Measurements from ENCODE around the gene AGER.

Gene AGER

DNA sequence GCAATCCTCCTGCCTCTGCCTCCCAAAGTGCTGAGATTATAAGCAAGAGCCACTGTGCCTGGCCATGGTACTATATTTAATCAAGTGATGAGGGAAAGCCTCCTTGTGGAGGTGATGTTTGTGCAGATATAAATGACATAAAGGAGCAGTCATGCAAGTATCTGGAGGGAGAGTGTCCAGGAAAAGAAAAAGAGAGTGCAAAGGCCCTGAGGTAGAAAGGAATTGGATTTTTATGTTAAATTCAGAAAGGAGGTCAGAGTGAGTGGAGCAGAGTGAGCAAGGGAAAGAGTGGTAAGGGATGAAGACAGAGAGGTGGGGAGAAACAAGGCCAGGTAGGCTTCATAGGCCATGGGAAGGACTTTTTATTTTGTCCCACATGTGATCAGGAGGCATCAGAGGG, 46.6 kb downstream of the AGER start:
- H3K27ac ChIP-seq = no peak overlapping the region
- TF ChIP-seq, protein P1, sequence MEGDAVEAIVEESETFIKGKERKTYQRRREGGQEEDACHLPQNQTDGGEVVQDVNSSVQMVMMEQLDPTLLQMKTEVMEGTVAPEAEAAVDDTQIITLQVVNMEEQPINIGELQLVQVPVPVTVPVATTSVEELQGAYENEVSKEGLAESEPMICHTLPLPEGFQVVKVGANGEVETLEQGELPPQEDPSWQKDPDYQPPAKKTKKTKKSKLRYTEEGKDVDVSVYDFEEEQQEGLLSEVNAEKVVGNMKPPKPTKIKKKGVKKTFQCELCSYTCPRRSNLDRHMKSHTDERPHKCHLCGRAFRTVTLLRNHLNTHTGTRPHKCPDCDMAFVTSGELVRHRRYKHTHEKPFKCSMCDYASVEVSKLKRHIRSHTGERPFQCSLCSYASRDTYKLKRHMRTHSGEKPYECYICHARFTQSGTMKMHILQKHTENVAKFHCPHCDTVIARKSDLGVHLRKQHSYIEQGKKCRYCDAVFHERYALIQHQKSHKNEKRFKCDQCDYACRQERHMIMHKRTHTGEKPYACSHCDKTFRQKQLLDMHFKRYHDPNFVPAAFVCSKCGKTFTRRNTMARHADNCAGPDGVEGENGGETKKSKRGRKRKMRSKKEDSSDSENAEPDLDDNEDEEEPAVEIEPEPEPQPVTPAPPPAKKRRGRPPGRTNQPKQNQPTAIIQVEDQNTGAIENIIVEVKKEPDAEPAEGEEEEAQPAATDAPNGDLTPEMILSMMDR (conservative IDR thresholded peaks at IDR 0.05) = no peak
- no peak for TF ChIP-seq ZFX (IDR thresholded peaks at IDR 0.05)

DNA sequence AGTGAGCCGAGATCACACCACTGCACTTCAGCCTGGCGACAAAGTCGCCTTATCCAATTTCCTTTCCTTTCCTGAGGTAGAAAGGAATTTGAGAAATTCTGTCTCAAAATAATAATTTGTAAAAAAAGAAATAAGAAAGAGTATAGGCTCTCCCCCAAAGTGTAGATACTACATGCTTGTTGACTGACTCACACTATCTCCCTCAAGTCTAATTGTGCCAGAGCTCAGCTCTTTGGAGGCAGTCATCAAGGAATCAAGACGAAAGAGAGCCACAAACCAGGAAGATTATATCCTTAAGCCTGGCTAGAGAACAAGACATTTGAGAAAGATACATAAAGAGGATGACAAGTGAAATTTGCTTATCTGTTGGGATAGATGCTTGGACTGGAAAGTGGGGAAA, 50.3 kb downstream of the AGER start:
- TF ChIP-seq ZFX (IDR thresholded peaks at IDR 0.05) = no peak
- TF ChIP-seq, protein P1 (conservative IDR thresholded peaks at IDR 0.05) = no peak
- H3K27ac ChIP-seq = no peak overlapping the region

DNA sequence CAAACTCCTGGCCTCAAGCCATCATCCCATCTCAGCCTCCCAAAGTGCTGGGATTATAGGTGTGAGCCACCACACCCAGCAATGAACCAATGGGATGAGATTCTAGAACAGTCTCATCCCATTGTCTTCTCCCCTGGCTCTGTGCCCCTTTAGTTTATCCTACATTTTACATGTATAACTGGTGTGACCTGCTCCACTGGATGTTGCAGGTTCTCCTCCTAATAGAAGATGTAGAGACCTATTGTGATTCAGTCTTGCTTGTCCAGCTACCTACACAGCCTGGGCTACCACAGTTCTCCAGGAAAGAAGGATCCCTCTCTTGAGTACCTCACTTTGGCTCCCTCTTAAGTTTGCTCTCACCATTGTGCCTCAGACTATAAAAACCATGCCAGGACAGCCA, 51.9 kb downstream of the AGER start:
- H3K27ac ChIP-seq = no peak overlapping the region

DNA sequence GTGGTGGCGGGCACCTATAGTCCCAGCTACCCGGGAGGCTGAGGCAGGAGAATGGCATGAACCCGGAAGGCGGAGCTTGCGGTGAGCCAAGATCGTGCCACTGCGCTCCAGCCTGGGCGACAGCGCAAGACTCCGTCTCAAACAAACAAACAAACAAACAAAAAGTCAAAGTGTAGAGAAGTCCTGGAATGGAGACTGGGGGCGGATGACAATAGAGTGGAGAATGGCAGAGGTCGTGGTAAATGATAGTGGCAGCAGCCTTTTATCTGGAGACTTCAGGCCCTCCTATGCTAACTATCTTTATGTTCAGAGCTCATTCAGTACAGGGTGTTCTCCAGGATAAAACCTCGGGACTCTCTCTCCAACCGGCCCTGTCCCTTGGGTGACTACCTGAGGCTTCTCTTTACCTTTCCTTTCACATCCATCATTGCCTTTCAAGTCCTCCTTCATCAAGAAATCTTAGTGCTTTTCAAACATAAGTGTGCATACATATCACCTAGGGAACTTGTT, 52.6 kb downstream of the AGER start:
- H3K27ac ChIP-seq = no peak overlapping the region
- no peak for TF ChIP-seq ZFX (IDR thresholded peaks at IDR 0.05)
- TF ChIP-seq, protein P1 (conservative IDR thresholded peaks at IDR 0.05) = no peak

More for the DNA sequence above, 51.9 kb downstream of the AGER start:
- TF ChIP-seq ZFX (IDR thresholded peaks at IDR 0.05) = no peak
- TF ChIP-seq, protein P1 (conservative IDR thresholded peaks at IDR 0.05) = no peak
